Fibroblast of pulmonary artery (primary cell): Measurements from ENCODE around the gene UBQLN1.

ENCODE experiments used
- DNase-seq: peaks from one replicate; pipeline ENCODE4 v3.0.0-alpha.2; 2010; ENCODE audit warnings: low read depth
- H3K4me3 ChIP-seq: replicated peaks from 2 replicates; pipeline ENCODE4 v1.5.1; 2011; ENCODE audit warnings: low read depth, mild to moderate bottlenecking, control low read depth, low read length, moderate library complexity
- CTCF ChIP-seq: IDR thresholded peaks from 2 replicates; pipeline ENCODE4 v1.5.1; 2011; ENCODE audit warnings: mild to moderate bottlenecking, control low read depth, low read length, inconsistent platforms; ENCODE audit errors: missing control alignments

Gene UBQLN1

GRCh38 chr9:83651558-83651957, 56.2 kb downstream of the UBQLN1 start:
- no peak for TF ChIP-seq CTCF
- DNase-seq: no peak
- H3K4me3 ChIP-seq: no peak overlapping the region

- no peak for TF ChIP-seq CTCF
Measured at GRCh38 chr9:83649515-83649914, 58.2 kb downstream of the UBQLN1 start.

GRCh38 chr9:83649080-83649479, 58.7 kb downstream of the UBQLN1 start:
- peak; percentile 76 for TF ChIP-seq CTCF
- H3K4me3 ChIP-seq: no peak overlapping the region
- peak; percentile 51 for DNase-seq

More at GRCh38 chr9:83649515-83649914, 58.2 kb downstream of the UBQLN1 start:
- no peak overlapping the region for H3K4me3 ChIP-seq
- no peak for DNase-seq

- H3K4me3 ChIP-seq: no peak overlapping the region
- no peak for DNase-seq
- TF ChIP-seq CTCF: no peak
Measured at GRCh38 chr9:83646500-83647239, 61.1 kb downstream of the UBQLN1 start.

GRCh38 chr9:83642793-83643192, 65.0 kb downstream of the UBQLN1 start:
- H3K4me3 ChIP-seq: no peak overlapping the region
- DNase-seq: no peak

GRCh38 chr9:83639266-83639665, 68.5 kb downstream of the UBQLN1 start:
- H3K4me3 ChIP-seq: no peak overlapping the region
- TF ChIP-seq CTCF: no peak
- no peak for DNase-seq

More at GRCh38 chr9:83642793-83643192, 65.0 kb downstream of the UBQLN1 start:
- no peak for TF ChIP-seq CTCF

GRCh38 chr9:83637389-83637788, 70.4 kb downstream of the UBQLN1 start:
- no peak for TF ChIP-seq CTCF
- DNase-seq: no peak
- no peak overlapping the region for H3K4me3 ChIP-seq
